Caki2 (cell line): ENCODE results near the gene IVNS1ABP. TPM values are rescaled to one million over a fixed set of nuclear protein-coding genes. Genes with fewer than 3 reads are reported as not detected.
A peak's percentile ranks its signal among the peaks of the same experiment; 100 is the strongest.
"Not testable (repeated sequence)": the region's sequence is repeated elsewhere in the genome, so short reads cannot be mapped to it uniquely, and the experiment has no call there.

Experiments
- DNase-seq: peaks from one replicate; pipeline ENCODE4 v3.0.0-alpha.2; 2015; ENCODE audit warnings: low read depth
- in situ Hi-C: cut with HindIII; loops from 2 replicates; pipeline ENCODE4 v1.10.0; 2016; ENCODE audit warnings: low sequenced_read_pairs, low pct_unique_long_range_greater_than_20kb, mixed read lengths
- total RNA-seq: library from RNA; depleted of rRNA; stranded (reverse); fragments of >200 nt; shearing (Covaris generic); gene quantifications from 2 replicates; pipeline ENCODE4 v1.2.3, GENCODE V29; 2014; ENCODE audit warnings: low replicate concordance

IVNS1ABP gene
- total RNA-seq, 1 experiment from 2014 or later: 96.4 TPM

DNA sequence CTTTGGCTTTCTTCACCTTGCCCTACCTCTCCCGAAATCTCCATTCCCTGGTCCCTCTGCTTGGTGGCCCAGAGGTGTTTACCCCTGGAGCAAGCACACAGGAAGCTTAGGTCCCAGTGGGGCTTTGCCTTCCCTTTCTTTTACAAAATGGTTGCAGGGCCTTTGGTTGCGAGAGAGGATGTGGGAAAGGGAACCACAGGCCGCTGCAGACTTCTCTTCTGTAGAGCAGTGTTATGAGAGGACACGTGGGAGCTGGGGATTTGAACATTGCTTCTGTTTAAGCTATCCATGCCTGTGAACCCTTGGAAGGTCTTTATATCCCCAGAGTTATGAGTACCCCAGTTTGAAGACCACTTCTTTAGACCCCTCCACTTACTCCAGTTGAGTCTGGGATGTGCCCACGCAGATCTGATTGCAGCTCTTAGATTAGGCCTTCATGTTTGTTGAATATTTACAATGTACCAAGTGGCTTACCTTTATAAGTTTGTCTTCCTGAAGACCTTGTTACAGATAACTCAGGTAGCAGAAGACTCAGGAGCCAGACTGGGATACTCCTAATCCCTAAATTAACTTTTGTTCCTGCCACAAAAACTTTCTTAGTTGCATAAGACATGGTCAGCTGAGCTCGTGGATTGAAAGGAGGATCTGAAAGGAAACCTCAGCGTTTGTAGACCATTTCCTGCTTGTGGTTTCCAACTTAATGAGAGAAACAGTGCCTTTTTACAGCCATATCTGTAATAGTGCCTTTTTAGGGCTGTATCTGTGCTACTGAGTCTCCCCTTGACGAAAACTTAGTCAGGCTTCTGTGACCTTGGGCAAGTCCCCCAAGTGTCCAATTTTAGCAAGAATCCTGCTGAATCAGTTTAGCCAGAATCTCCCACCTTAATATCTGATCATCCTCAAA is 21.9 kb upstream of the IVNS1ABP start:
- DNase-seq: no peak
- in situ Hi-C loops: no loop called here

DNA sequence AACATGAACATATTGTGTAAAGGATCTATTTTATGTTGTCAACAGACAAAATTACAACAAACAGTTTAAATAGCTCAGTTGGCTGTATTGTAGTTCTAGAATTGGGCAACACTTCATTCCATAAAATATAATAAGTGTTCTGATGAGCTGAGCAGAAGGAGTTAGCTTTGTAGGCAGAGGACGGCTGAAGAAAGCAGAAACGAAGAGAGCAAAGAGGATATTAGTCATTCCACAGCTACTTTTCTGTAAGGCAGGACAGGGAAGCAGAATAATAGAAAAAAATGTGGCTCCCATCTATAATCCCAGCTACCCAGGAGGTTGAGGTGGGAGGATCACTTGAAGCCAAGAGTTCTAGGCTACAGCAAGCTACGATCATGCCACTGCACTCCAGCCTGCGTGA is 20.2 kb upstream of the IVNS1ABP start:
- in situ Hi-C loops: no loop called here

DNA sequence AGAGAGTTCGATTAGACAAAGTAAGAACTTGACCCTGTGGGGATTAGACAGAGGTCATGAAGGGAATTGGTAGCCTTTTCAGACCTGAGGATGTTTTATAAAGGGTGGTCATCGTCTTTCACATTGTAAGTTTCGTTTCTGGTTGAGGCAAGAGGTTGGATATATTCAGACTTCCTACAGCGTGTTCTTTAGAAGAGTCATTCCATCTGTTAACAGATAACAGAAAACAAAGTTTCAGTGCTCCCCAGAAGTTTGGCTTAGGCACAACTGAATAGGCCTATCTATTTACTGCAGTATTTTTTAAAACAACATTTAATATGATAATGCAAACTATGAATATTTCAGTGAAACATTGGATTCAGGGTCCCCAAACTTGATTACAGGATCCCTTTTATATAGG is 17.1 kb upstream of the IVNS1ABP start:
- in situ Hi-C loops: no loop called here
- no peak for DNase-seq

More for the DNA sequence above, 20.2 kb upstream of the IVNS1ABP start:
- no peak for DNase-seq

- in situ Hi-C loops: no loop called here
- no peak for DNase-seq
Measured at GRCh38 chr1:185328255-185328654, 11.2 kb upstream of the IVNS1ABP start.

DNA sequence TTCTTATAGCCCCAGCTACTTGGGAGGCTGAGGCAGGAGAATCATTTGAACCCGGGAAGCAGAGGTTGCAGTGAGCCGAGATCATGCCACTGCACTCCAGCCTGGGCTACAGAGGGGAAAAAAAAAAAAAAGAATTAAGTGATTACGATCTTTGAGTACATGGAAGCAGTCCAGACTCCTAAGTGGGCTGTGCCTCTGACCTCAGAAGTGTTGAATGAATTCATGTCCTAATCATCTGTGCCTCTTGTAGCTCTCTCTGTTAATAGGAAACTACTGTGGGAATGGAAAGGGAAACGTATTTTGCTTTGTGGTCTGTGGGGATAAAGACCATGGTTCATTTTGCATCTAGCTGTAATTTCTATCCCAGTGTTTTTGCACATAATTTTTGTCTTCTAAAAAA is 8.4 kb upstream of the IVNS1ABP start:
- in situ Hi-C loops: no loop called here
- peak; percentile 26 for DNase-seq

- in situ Hi-C loops: no loop called here
- DNase-seq: no peak
Measured at GRCh38 chr1:185324118-185324517, 7.1 kb upstream of the IVNS1ABP start.

DNA sequence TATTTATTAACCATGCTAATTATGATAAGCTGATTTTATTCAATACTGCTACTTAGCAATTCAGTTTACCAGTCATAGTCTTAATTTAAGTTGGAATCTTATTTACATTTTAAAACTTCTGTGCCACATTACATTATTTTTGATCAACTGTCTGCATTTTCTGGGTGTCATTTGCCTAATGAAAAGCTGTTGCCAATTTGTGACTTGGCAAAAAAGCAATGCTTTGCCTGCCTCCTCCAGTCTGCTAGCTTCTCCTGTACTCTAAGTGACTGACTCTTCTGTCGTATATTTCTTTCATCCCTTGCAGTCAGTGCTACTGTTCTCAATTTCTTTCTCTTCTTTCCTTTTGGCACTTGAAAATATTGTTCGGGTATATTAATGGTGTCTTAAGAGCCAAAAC is 5.6 kb upstream of the IVNS1ABP start:
- in situ Hi-C loops: no loop called here
- DNase-seq: no peak

GRCh38 chr1:185321653-185322221 is 4.7 kb upstream of the IVNS1ABP start:
- not testable (repeated sequence) for DNase-seq

GRCh38 chr1:185321104-185321503 is 4.1 kb upstream of the IVNS1ABP start:
- in situ Hi-C loops, DNase-seq: not testable (repeated sequence)

More at GRCh38 chr1:185321653-185322221, 4.7 kb upstream of the IVNS1ABP start:
- in situ Hi-C loops: not testable (repeated sequence)

- in situ Hi-C loops: no loop called here
- no peak for DNase-seq
Measured at GRCh38 chr1:185319139-185319475, 2.1 kb upstream of the IVNS1ABP start.

DNA sequence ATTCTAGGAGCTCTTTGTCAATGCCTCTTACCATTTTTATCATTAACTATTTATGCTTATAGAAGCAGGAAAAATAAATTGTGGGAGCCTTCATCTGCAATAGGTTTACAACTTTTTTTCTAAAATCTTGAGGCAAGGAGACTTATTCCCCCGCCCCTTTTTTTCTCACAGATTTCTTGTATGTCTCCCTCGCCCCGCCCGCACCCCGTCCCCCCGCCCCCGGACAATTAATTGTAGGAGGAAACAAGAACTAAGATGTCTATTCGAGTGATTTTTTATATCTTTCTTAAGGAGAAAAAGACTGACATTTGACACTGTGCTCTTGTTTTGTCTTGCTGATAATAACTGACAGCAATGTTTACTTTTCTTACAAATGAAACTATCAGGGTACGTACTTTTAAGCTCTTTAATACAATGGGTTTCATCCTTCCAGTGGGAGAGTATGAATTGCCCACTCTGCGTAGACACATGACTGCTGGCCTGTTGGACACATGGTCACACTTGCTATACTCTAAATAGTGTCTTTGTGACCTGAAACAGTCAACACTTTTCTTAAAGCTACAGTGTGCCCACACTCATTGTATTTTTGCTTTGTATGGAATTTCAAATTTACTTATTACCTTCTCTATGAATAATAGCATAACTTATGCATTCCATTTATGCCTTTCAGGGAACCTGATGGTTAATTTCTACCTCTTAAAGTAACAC is 1.5 kb upstream of the IVNS1ABP start:
- DNase-seq: no peak
- in situ Hi-C loops: no loop called here

DNA sequence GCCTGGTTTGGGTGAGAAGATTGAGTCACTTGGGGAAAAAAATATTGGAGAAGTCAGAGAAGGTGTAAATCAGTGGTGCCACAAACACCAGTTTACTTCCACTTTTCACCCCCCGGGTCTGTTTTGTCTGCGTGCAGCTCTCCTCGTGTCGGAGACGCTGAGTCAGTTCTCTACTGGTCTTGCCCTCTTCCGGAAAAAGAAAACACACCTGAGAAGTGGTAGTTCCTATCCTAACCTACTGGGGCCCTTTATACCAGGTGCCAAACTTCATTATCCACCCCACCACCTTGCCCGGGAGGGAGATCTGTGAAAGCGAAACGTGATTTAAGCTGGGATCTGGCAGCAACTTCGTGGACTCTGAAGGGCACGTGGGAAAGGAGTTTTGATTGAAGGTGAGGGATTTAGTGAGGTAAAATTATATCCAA is 855 bp upstream of the IVNS1ABP start:
- no peak for DNase-seq
- in situ Hi-C loops: no loop called here

GRCh38 chr1:185316163-185317033 is 645 bp downstream of the IVNS1ABP start:
- DNase-seq: peak; percentile 81
- in situ Hi-C loops: no loop called here

DNA sequence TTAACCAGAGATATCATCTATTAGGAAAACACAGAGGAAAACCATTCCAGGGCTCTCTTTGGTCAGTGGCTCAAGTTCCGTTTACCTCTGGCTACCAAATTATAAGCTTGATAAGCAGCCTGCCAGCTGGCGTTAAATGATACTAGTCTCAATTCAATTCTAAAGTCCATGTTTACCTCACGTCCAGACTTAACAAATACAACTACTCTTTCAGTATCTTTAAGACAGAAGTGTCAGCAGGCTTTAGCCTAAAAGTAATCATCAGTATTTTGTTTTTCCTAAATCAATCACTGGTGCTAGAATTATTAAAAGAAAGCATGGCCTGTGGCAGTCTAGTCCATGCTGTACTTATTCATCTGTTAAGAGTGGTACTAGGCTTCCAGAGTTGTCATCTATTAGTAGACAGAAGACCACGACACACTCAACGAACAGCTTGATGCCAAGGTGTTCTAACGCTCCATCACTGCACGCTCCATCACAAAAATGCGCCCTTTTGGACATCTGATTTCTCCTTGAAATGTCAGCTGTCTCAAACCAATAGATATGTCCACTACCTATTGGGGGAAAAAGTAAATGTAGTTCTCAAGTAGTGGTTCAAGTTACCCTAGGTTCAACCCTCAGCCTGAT is 1.5 kb downstream of the IVNS1ABP start:
- in situ Hi-C loops: no loop called here
- DNase-seq: no peak

DNA sequence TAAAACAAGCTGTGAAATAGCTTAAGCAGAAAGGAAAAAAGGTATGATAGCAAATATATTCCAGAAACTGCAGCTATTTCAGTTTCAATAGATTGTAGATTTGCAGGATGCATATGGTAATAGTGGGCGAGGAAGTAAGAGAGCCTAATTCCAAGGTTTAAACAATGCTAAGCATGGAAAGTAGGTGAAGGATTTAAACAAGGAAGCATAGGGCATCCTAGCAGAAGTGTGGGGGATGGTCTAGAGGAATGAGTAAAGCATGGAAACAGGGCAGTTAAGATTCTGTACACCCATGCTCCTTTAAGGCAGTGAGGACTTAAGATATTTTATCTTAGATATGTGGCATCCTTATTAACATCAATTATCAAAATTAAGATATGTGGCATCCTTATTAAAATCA is 2.6 kb downstream of the IVNS1ABP start:
- in situ Hi-C loops: no loop called here
- DNase-seq: peak; percentile 26

- in situ Hi-C loops: no loop called here
- DNase-seq: no peak
Measured at GRCh38 chr1:185312361-185313138, 4.5 kb downstream of the IVNS1ABP start.

DNA sequence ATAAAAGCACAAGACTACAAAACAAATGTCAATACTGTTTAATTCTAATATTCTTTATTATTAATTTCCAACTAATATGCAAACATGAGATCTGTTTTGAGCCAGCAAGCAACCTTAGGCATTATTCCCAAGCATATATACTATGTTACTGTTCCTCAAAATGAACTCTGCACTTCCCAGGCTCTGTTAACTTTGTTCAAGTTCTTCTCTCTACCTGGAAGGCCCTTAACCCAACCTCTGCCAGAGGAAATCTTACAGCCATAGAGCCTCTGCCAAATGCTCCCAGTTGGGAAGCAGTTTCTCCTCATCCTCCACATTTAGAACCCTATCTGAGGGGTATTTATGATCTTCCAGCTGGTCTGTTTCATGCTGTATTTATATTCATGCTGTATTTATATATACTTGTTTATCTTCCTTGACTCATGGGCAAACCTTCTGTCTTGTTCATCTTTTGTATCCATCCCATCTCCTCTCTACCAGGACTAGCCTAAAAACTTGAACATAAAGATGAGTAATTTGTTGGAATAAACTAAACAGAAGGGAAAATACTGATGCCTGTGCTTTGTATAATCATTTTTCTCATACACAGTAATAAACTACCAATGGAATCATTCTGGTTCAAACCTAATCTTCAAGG is 5.3 kb downstream of the IVNS1ABP start:
- in situ Hi-C loops: no loop called here
- DNase-seq: no peak
